Motor neuron (in vitro differentiated cells): ENCODE data around the gene WDR45B. TPM values are rescaled to one million over a fixed set of nuclear protein-coding genes. Genes with fewer than 3 reads are reported as not detected.

Experiments used
- ATAC-seq, 8 experiments: fragments of 200-7000 bp; cut with Tn5 transposase; replicated peaks in 6 of 8; 2 replicates each; pipeline ENCODE4 v1.8.0; 2021; ENCODE audit warnings: mild to moderate bottlenecking in 8 of 8, moderate library complexity in 8 of 8
- H3K27ac ChIP-seq, 2 donors: fragments of 250-450 bp; sonication (Bioruptor Pico); 2 replicates each; pipeline ENCODE4 v1.9.0; 2021; ENCODE audit warnings: antibody characterized with exemption in 2 of 2, mild to moderate bottlenecking in 2 of 2, moderate library complexity in 1 of 2
- H3K4me1 ChIP-seq, 2 donors: fragments of 250-450 bp; sonication (Bioruptor Pico); replicated peaks in 1 of 2; 2 replicates each; pipeline ENCODE4 v1.6.1; 2021; ENCODE audit warnings: antibody characterized with exemption in 2 of 2, mild to moderate bottlenecking in 2 of 2, moderate library complexity in 1 of 2
- H3K4me3 ChIP-seq, 5 donors: fragments of 250-450 bp; sonication (Bioruptor Pico); 2 replicates each; pipeline ENCODE4 v1.9.0; 2021; ENCODE audit warnings: antibody characterized with exemption in 5 of 5, mild to moderate bottlenecking in 5 of 5, moderate library complexity in 4 of 5
- WGBS, 10 experiments: fragments of 450-650 bp; shearing (Covaris generic); methylation state at CpG; one replicate each; pipeline ENCODE4 v1.0.0; 2022; 5-methylcytosine and 5-hydroxymethylcytosine counted together
- in situ Hi-C, 9 experiments: fragments of 400-800 bp; cut with MboI; loops; one replicate each; pipeline ENCODE4 v1.15.0; 2021; ENCODE audit warnings: low sequenced_read_pairs in 9 of 9, low pct_unique_long_range_greater_than_20kb in 2 of 9; ENCODE audit not compliant: unreplicated experiment in 9 of 9
- total RNA-seq, 8 experiments: library from RNA; unstranded; fragments of 300-600 nt; gene quantifications; 2 replicates each; pipeline versions ENCODE4 v1.2.3 to v1.2.4, GENCODE V29; 2022

WDR45B gene
- total RNA-seq, 8 experiments from 2014 or later, result 48.7 to 91.4 (median 64.3) TPM

DNA sequence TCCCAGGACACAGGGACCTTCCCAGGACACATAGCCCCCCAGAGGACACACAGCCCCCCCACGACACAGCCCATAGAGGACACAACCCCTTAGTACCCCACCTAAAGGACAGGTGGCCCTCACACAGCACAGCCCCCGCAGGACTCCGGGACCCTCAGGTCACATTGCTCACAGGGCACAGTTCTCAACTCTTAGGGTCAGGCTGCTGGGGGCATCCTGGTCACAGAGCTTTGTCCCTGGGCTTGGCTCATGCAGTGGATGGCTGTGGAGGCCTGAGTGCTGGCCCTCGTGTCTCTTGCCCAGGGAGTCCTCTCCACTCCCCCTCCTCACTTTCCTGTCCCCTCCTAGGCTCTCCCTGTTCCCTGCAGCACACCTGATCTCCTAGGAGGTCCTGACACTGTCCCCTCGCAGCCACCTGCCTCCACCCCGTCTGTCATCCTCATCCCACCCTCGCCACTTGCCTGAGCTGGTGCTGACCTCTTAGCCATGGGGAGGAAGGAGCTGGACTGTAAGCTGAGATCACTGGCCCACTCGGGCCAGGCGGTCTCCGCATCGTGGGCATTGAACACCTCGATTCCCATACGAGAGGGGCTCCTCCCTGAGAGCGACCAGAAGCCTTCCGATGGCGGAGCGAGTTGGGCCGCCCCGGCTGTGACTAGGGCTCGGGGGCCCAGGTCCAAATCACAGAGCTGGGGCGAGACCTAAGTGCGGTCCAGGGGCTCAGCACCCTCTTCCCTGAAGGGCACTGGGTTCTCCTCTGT is 1.4 kb upstream of the WDR45B start:
- Histone ChIP-seq H3K4me3 (no peak overlapping the region), H3K27ac (no peak overlapping the region), H3K4me1 (peaks cover 8 to 13% of the 10 kb centered on the region in 2 donors)
- WGBS, 10 experiments, result 61 to 100% (median 92%) methylated on average over 3 to 9 of the region's 22 CpGs; no CpG with 5 or more reads in 5 of the 10 experiments
- in situ Hi-C loops, result loop anchor here in 1 of 9 experiments (25.0 kb wide), 1 partner anchor 113 kb away; the partner anchor contains the start of gene TBCD
- no peak for ATAC-seq

DNA sequence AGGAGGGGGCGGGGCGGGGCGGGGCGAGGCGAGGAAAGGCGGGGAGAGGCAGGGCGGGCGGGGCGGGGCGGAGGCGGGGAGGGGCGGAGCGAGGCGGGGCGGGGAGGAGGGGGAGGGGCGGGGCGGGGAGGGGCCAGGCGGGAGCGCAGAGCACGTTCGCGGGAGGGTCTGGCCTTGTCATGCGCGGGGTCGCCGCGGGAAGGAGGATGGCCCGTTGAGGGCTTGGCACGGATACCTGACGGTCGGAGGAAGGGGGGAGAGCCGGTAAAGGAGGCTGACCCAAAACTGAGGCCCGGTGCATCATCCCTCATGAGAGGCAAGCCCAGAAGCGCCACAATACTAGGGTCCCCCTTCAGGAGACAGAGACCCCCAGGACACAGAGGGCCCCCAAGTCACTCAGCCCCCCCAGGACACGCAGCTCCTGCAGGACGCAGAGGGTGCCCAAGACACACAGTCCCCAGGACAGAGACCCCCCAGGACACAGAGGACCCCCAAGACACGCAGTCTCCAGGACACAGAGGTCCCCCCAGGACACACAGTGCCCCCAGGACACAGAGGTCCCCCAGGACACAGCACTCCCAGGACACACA is 593 bp upstream of the WDR45B start:
- Histone ChIP-seq H3K27ac (peak overlapping the region; percentile 84 to 94), H3K4me1 (peaks cover 8 to 13% of the 10 kb centered on the region in 2 donors), H3K4me3 (peak overlapping the region; percentile 31 to 63 (median 41))
- no CpG with 5 or more reads among the region's 37 CpGs for WGBS, 10 experiments
- ATAC-seq, result peak in 6 of 8 experiments; percentile 8 to 62 (median 44)
- in situ Hi-C loops, result no loop called here

DNA sequence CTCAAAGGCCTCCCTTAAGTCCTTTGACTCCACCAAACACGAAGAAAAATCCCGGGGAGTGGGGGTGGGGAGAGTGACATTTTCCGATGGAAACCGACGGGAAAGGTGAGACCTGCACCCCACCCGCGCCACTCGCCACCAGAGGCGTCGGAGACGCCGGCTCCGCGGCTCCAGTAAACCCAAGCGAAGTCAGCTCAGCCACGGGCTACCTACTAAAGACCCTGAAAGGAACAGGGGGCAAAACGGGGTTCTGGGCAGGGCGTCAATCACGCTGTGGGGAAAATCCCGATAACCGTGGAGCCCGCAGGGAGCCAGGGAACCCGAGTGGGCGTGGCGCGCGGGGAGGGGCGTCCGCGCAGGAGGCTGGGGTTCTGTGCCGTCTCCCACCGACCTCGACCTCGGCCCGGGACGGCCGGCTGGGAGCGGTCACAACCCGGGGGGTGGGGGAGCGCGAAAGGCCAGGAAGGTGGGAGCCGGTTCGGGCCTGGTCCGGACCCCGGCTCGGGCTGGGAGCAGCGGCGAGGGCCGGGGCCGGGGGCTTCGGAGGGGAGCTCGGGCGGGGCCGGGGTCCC is 565 bp downstream of the WDR45B start:
- H3K4me1 ChIP-seq, result peaks cover 8 to 13% of the 10 kb centered on the region in 2 donors
- in situ Hi-C loops, result no loop called here
- peak; percentile 34 to 57 (median 46) for ATAC-seq
- H3K4me3 ChIP-seq, result peak overlapping the region; percentile 48 to 100 (median 90)
- H3K27ac ChIP-seq, result peak overlapping the region; percentile 90 to 98
- WGBS, 10 experiments, result 0% methylated on average over 17 of the region's 54 CpGs; no CpG with 5 or more reads in 9 of the 10 experiments

DNA sequence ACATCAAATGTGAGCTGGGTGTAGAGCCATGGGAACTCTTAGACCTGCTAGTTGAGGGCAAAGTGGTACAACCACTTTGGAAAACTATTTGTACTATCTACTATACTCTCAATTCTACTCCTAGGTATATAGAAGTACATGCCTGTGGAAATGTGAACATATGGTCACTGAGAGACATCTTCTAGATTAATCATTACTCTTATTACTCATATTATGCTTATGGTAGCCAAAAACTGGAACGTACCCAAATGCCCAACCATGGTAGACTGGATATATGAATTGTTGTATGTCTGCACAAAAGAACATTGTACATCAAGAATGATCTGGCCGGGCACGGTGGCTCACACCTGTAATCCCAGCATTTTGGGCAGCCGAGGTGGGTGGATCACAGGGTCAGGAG is 2.7 kb downstream of the WDR45B start:
- Histone ChIP-seq H3K4me1 (peaks cover 8 to 13% of the 10 kb centered on the region in 2 donors), H3K4me3 (no peak overlapping the region), H3K27ac (no peak overlapping the region)
- no peak for ATAC-seq
- 70 to 100% (median 88%) methylated on average over 1 to 3 of the region's 4 CpGs; no CpG with 5 or more reads in 4 of the 10 experiments for WGBS, 10 experiments
- in situ Hi-C loops, result no loop called here

DNA sequence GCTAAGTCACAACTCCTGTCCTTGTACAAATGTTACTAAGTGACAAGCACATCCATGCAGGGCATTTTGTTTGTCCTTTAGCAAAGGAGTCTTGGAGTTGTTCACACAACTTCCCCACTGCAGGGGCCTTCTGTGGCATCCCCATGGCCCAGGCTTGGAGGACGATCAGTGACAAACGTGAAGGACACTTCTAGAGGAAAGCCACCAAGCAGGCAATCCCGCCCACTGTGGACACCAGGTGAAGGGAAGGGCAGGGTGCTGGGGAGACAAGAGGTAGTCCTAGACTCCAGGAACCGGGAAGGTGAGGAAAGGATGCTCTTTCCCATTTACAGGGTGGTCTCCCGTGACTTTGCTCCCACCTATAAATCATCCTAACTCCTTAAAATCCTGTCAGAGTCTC is 4.1 kb downstream of the WDR45B start:
- Histone ChIP-seq H3K4me3 (no peak overlapping the region), H3K27ac (no peak overlapping the region), H3K4me1 (peaks cover 8 to 12% of the 10 kb centered on the region in 2 donors)
- 82 to 100% (median 89%) methylated on average over 1 to 3 of the region's 5 CpGs; no CpG with 5 or more reads in 5 of the 10 experiments for WGBS, 10 experiments
- in situ Hi-C loops, result no loop called here
- no peak for ATAC-seq

DNA sequence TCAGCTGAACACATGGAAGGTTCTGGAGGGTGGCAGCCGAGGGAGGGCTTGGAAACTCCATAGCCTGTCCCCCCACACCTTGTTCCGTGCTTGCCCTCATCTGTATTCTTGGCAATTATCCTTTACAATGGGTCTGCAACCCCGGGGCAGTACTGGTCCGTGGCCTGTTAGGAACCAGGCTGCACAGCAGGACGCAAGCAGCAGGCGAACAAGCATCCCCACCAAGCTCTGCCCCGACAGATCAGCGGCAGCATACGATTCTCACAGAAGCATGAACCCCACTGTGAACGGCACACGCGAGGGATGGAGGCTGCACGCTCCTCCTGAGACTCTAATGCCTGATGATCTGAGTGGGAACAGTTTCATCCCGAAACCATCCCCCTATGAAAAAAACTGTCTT is 6.2 kb downstream of the WDR45B start:
- peaks cover 5 to 9% of the 10 kb centered on the region in 2 donors for H3K4me1 ChIP-seq
- ATAC-seq, result peak in 1 of 8 experiments; percentile 18
- 80 to 100% (median 97%) methylated on average over 1 to 12 of the region's 14 CpGs for WGBS, 10 experiments
- H3K4me3 ChIP-seq, result no peak overlapping the region
- no peak overlapping the region for H3K27ac ChIP-seq
- in situ Hi-C loops, result no loop called here

DNA sequence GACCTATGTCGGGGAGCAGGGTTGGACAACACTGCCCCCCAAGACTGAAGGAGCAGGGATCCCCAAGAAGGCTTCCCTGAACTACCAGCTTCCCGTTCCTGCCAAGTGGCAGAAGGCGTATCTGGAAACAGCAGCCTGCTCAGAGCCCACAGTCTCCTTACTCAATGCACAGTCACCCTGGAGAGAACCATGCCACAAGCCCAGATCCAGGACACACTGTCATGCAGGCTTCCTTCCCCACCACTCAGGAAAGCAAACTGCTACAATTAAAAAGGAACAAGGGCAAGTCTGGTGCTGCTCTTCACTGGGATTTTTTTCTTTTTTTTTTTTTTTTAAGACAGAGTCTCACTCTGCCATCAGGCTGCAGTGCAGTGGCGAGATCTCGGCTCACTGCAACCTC is 8.2 kb downstream of the WDR45B start:
- Histone ChIP-seq H3K4me1 (no peaks in the 10 kb centered on the region), H3K27ac (no peak overlapping the region), H3K4me3 (no peak overlapping the region)
- ATAC-seq, result no peak
- in situ Hi-C loops, result no loop called here
- 83 to 100% (median 98%) methylated on average over 2 to 4 of the region's 5 CpGs; no CpG with 5 or more reads in 4 of the 10 experiments for WGBS, 10 experiments

DNA sequence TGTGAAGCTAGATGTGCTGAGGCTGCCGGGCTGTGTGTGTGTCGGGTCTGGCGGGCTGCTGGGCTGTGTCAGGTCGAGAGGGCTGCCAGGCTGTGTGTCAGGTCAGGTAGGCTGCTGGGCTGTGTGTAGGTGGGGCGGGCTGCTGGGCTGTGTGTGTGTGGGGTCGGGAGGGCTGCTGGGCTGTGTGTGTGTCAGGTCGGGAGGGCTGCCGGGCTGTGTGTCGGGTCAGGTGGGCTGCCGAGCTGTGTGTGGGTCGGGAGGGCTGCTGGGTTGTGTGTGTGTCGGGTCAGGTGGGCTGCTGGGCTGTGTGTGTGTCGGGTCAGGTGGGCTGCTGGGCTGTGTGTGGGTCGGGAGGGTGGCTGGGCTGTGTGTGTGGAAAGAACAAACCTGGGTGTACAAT is 8.6 kb downstream of the WDR45B start:
- peak in 5 of 8 experiments; percentile 9 to 42 (median 32) for ATAC-seq
- H3K4me3 ChIP-seq, result no peak overlapping the region
- in situ Hi-C loops, result no loop called here

DNA sequence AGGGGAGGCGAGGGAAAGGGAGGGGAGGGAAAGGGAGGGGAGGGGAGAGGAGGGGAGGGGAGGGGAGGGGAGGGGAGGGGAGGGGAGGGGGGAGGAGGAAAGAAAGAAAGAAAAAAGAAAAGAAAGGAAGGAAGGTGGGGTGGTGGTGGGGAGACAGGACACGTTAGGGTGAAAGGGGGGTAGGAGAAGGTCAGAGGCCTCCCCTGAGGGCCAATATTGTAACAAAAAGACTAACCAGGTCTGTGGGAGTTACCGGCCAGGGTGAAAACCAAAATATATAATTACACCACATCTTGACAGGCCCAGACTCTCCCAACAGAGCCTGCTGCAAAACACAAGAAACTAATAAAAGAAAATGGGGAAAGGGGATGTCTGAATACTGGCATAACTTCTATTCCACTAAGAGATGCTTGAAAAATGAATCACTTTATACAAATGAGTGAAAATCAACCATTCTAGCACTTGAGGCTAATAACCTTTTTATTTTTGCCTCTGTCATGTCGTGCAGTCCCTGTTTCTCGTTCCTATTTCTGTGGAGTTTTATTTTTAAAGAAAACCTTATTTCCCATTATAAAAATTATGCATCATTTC is 10.0 kb downstream of the WDR45B start:
- ATAC-seq, result no peak
- Histone ChIP-seq H3K4me3 (no peak overlapping the region), H3K27ac (no peak overlapping the region), H3K4me1 (no peaks in the 10 kb centered on the region)
- 86 to 100% (median 100%) methylated on average over 1 to 2 of the region's 5 CpGs; no CpG with 5 or more reads in 3 of the 10 experiments for WGBS, 10 experiments
- in situ Hi-C loops, result no loop called here

More for the DNA sequence above, 8.6 kb downstream of the WDR45B start:
- 98 to 100% methylated on average over 1 to 9 of the region's 14 CpGs; no CpG with 5 or more reads in 8 of the 10 experiments for WGBS, 10 experiments
- Histone ChIP-seq H3K27ac (no peak overlapping the region), H3K4me1 (no peaks in the 10 kb centered on the region)

DNA sequence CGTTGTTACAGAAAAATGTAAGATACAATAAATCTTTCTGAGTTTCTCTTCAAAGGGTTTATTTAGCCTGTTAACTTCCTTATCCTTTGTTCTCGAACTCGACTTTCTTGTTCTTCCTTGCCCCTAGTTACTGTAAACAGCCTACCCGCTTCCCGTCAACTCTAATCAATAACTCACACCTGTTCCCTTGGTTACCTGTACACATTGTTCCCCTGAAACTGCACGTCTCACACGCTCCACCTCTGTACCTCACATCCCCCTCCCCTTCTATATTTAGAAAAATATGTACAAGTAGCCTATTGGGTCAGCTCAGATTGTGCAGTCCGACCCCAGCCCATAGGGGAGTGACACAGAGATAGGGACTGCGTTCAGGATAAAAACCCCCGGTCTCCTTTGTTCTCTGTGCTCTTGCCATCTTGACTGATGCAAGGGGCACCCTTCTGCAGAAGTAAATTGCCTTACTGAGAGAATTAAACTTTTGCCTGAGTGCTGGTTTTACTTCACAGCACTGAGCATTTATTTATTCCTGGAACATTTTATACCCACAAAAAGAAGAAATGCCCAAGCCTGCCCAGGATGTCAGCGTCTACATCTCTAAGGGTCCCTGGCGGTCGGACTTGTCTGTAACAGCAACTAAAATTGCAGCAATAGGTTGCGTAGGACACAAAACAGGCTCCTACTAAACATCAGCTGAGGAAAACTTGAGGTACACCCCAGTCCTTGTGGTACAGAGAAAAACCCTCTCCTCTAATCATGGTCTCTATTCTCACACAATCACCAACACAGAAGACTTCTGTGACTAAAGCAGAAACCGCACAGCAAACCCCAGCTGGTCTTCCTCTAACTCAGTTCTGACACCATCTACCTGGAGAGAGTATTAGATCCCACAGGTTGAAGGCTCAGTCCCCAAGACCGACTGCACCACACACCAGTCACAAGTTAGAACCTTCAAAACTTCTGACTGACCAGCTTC is 11.3 kb downstream of the WDR45B start:
- ATAC-seq, result peak in 1 of 8 experiments; percentile 42
- Histone ChIP-seq H3K27ac (no peak overlapping the region), H3K4me1 (no peaks in the 10 kb centered on the region), H3K4me3 (no peak overlapping the region)
- 67 to 100% (median 83%) methylated on average over 1 to 12 of the region's 16 CpGs for WGBS, 10 experiments
- in situ Hi-C loops, result no loop called here

DNA sequence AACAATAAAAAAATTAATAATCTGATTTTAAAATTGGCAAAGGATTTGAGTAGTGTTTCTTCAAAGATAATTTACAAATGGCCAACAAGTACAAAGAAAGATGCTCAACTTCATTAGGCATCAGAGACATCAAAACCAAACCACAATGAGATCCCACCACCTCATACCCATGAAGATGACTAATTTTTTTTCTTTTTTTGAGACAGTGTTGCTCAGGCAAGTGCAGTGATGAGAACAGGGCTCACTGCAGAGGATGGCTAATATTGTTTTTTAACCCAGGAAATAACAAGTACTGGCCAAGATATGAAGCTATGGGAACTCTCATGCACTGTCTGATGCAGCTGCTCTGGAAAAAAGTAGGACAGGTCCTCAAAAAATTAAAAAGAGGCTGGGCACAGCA is 14.9 kb downstream of the WDR45B start:
- no peak for ATAC-seq
- in situ Hi-C loops, result no loop called here
- H3K4me1 ChIP-seq, result no peaks in the 10 kb centered on the region
- H3K4me3 ChIP-seq, result no peak overlapping the region
- no peak overlapping the region for H3K27ac ChIP-seq

DNA sequence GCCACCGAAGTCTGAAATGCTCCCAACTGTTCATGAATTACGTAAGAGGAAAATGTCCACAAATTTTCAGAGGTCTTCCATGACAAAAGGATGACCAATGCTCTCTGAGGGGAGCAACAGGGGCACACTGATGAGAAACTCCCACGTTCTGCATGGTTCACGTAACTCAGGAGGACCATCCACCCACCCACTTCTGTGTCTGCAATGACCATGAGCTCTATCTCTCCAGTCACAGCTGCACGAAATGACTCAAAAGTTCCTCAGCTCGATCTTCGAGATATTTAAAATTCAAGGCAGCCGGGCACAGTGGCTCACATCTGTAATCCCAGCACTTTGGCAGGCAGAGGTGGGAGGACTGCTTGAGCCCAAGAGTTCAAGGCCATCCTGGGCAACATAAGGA is 15.8 kb downstream of the WDR45B start:
- Histone ChIP-seq H3K4me3 (no peak overlapping the region), H3K27ac (no peak overlapping the region), H3K4me1 (no peaks in the 10 kb centered on the region)
- ATAC-seq, result no peak
- 67 to 100% (median 95%) methylated on average over 2 to 8 of the region's 8 CpGs; no CpG with 5 or more reads in 3 of the 10 experiments for WGBS, 10 experiments
- in situ Hi-C loops, result no loop called here
